Hepatocyte (in vitro differentiated cells): ENCODE measurements around the gene LMAN2.

ENCODE experiments used
- EZH2 ChIP-seq: fragments of 200-600 bp; sonication (generic); IDR thresholded peaks from 2 replicates; pipeline ENCODE4 v1.6.1; 2016; ENCODE audit warnings: antibody characterized with exemption, mild to moderate bottlenecking, borderline replicate concordance
- TF ChIP-seq, protein P1 (sequence below): fragments of 200-600 bp; sonication (generic); IDR thresholded peaks from 2 replicates; pipeline ENCODE4 v1.5.1; 2016; ENCODE audit warnings: antibody characterized with exemption, mild to moderate bottlenecking; ENCODE audit not compliant: poor library complexity

DNA sequence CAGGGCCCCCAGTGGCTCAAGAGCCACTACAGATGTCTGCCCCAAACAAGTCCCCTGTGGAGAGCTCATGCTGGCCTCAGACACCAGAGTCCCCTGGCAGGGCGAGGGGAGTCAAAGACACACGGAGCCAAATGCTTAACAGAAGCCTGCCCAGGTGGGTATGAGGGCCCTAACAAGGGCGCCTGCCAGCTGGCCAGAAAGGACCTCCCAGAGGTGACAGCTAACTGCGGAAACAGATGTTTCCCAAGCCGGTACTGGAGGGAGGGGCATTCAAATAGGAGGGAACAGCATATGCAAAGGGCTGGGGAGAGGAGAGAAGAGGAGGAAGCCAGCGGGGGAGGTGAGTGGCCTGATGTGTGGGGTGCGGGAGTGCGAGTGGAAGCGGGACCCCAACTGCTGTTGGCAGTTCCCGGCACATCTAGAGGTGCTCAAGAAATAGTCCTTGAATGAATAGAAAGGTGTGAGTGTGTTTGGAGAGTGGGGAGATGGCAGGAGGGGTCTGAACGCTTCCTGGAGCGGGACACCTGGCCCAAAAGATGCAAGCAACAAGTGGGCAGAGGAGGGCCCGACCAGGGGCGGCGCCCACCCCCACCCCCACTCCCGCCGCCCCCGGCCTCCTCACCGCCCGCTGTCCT, 40.6 kb downstream of the LMAN2 start:
- TF ChIP-seq EZH2, result no peak
- TF ChIP-seq, protein P1, sequence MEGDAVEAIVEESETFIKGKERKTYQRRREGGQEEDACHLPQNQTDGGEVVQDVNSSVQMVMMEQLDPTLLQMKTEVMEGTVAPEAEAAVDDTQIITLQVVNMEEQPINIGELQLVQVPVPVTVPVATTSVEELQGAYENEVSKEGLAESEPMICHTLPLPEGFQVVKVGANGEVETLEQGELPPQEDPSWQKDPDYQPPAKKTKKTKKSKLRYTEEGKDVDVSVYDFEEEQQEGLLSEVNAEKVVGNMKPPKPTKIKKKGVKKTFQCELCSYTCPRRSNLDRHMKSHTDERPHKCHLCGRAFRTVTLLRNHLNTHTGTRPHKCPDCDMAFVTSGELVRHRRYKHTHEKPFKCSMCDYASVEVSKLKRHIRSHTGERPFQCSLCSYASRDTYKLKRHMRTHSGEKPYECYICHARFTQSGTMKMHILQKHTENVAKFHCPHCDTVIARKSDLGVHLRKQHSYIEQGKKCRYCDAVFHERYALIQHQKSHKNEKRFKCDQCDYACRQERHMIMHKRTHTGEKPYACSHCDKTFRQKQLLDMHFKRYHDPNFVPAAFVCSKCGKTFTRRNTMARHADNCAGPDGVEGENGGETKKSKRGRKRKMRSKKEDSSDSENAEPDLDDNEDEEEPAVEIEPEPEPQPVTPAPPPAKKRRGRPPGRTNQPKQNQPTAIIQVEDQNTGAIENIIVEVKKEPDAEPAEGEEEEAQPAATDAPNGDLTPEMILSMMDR, result no peak
